HepG2 (cell line): ENCODE data around the gene SPAG6. TPM values are rescaled to one million over a fixed set of nuclear protein-coding genes. Genes with fewer than 3 reads are reported as not detected.

Experiments
- ATAC-seq: fragments of 200-7000 bp; cut with Tn5 transposase; 3 replicates; pipeline ENCODE4 v1.9.1; 2020; ENCODE audit warnings: mild to moderate bottlenecking, moderate library complexity
- BruUV-seq: library from RNA; stranded (reverse); fragments of 400-500 nt; replicated peaks from 2 replicates; lab custom pipeline; 2021; lab: Mats Ljungman, UMichigan
- CTCF ChIA-PET: fragments of 300-600 bp; formaldehyde crosslinking; extraction: SDS; loops from one replicate; lab custom pipeline; 2021; ENCODE audit warnings: low total read pairs, inconsistent platforms, low intra/inter-chr PET ratio; lab: Yijun Ruan, JAX
- POLR2A ChIA-PET: fragments of 350-600 bp; sonication (Branson Sonifier 250); formaldehyde crosslinking; loops from one replicate; lab custom pipeline; 2020; ENCODE audit warnings: antibody characterized with exemption, inconsistent platforms; lab: Yijun Ruan, JAX
- DNase-seq: peaks from one replicate; pipeline ENCODE4 v3.0.0-alpha.2; 2015; ENCODE audit warnings: low spot score
- FAIRE-seq: peaks from 3 replicates; lab custom pipeline; 2011; peaks lifted over from hg19 to GRCh38; lab: Jason Lieb, UNC
- H2AFZ ChIP-seq: one replicate; pipeline ENCODE4 v1.6.1; 2011; ENCODE audit warnings: low read length, inconsistent platforms
- H3K27ac ChIP-seq: fragments of 300-600 bp; 3 replicates; pipeline ENCODE4 v1.8.0; 2011; ENCODE audit warnings: mixed run types, mild to moderate bottlenecking, mixed read lengths, low read length, inconsistent platforms; ENCODE audit not compliant: insufficient read depth; ENCODE audit errors: extremely low read length
- H3K27me3 ChIP-seq, 2 experiments: fragments of 200-600 bp in 1 of 2; 2 replicates in 1 of 2; 3 replicates in 1 of 2; pipeline versions ENCODE4 v1.6.0 to v1.8.0; 2011; ENCODE audit warnings: low read length in 2 of 2, mild to moderate bottlenecking in 2 of 2, moderate library complexity in 2 of 2, inconsistent platforms in 1 of 2; ENCODE audit not compliant: insufficient read depth in 2 of 2, control insufficient read depth in 1 of 2
- H3K36me3 ChIP-seq, 2 experiments: fragments of 200-600 bp in 1 of 2; replicated peaks in 1 of 2; 2 replicates in 1 of 2; 3 replicates in 1 of 2; pipeline versions ENCODE4 v1.5.1 to v1.8.0; 2011; ENCODE audit warnings: low read length in 2 of 2, inconsistent platforms in 1 of 2; ENCODE audit not compliant: insufficient read depth in 2 of 2, control insufficient read depth in 1 of 2
- H3K4me1 ChIP-seq: 2 replicates; pipeline ENCODE4 v1.5.1; 2012; ENCODE audit warnings: low read length, inconsistent platforms; ENCODE audit not compliant: insufficient read depth
- H3K4me2 ChIP-seq: 2 replicates; pipeline ENCODE4 v1.6.0; 2011; ENCODE audit warnings: low read depth, low read length, inconsistent platforms
- H3K4me3 ChIP-seq, 3 experiments: fragments of 200-600 bp in 1 of 3; sonication (generic), shearing (Covaris generic) in 1 of 3; replicated peaks in 1 of 3; 2 replicates each; pipeline ENCODE4 v1.5.1; 2011 to 2016; ENCODE audit warnings: low read length in 3 of 3, inconsistent platforms in 2 of 3, low read depth in 2 of 3, mild to moderate bottlenecking in 2 of 3, control low read depth in 1 of 3, mixed read lengths in 1 of 3; ENCODE audit not compliant: insufficient read depth in 1 of 3
- H3K79me2 ChIP-seq: one replicate; pipeline ENCODE4 v1.6.1; 2011; ENCODE audit warnings: low read length, inconsistent platforms; ENCODE audit not compliant: insufficient read depth
- H3K9ac ChIP-seq: 2 replicates; pipeline ENCODE4 v1.6.0; 2011; ENCODE audit warnings: mild to moderate bottlenecking, low read depth, low read length, inconsistent platforms; ENCODE audit not compliant: insufficient read depth
- H3K9me3 ChIP-seq: 2 replicates; pipeline ENCODE4 v1.5.1; 2012; ENCODE audit warnings: mild to moderate bottlenecking, low read length
- H4K20me1 ChIP-seq: 2 replicates; pipeline ENCODE4 v1.6.0; 2011; ENCODE audit warnings: inconsistent platforms, mild to moderate bottlenecking, low read length, moderate library complexity; ENCODE audit not compliant: insufficient read depth
- ATF1 ChIP-seq: IDR thresholded peaks from 2 replicates; pipeline ENCODE4 v1.6.1; 2016; ENCODE audit warnings: mild to moderate bottlenecking, control low read depth
- CBX2 ChIP-seq, 2 experiments: fragments of 200-600 bp in 1 of 2; sonication (generic); formaldehyde crosslinking in 1 of 2; IDR thresholded peaks; 2 replicates each; pipeline versions ENCODE4 v1.7.0 to v1.8.1; 2018 to 2022; ENCODE audit warnings: low read depth in 2 of 2, low read length in 1 of 2, mild to moderate bottlenecking in 1 of 2, missing genetic modification reagents in 1 of 2
- ELF3 ChIP-seq: IDR thresholded peaks from 2 replicates; pipeline ENCODE4 v1.6.1; 2016; ENCODE audit warnings: missing genetic modification reagents, missing compliant biosample characterization
- FOXK2 ChIP-seq: fragments of 450-650 bp; IDR thresholded peaks from 2 replicates; pipeline ENCODE4 v1.6.1; 2016
- HOXD1 ChIP-seq: sonication (generic); formaldehyde crosslinking; IDR thresholded peaks from 2 replicates; pipeline ENCODE4 v1.5.0; 2020; ENCODE audit warnings: missing genetic modification reagents
- PAF1 ChIP-seq: IDR thresholded peaks from 2 replicates; pipeline ENCODE4 v1.6.1; 2016; ENCODE audit warnings: missing genetic modification reagents, missing compliant biosample characterization
- PATZ1 ChIP-seq: sonication (generic); formaldehyde crosslinking; IDR thresholded peaks from 2 replicates; pipeline ENCODE4 v1.4.0; 2020; ENCODE audit warnings: missing genetic modification reagents
- PPARG ChIP-seq: conservative IDR thresholded peaks from 2 replicates; pipeline ENCODE4 v1.6.1; 2016; ENCODE audit warnings: missing biosample characterization, missing genetic modification reagents
- SIN3B ChIP-seq: fragments of 150-350 bp; IDR thresholded peaks from 2 replicates; pipeline ENCODE4 v1.6.1; 2014; ENCODE audit warnings: low read length
- SMAD9 ChIP-seq: sonication (generic); formaldehyde crosslinking; IDR thresholded peaks from 2 replicates; pipeline ENCODE4 v1.5.1; 2020; ENCODE audit warnings: mild to moderate bottlenecking, missing genetic modification reagents
- ZBTB44 ChIP-seq: sonication (generic); formaldehyde crosslinking; IDR thresholded peaks from 2 replicates; pipeline ENCODE4 v1.4.0; 2020; ENCODE audit warnings: missing genetic modification reagents
- ZNF337 ChIP-seq: sonication (generic); formaldehyde crosslinking; IDR thresholded peaks from 2 replicates; pipeline ENCODE4 v1.5.1; 2020; ENCODE audit warnings: missing genetic modification reagents, low read depth, mild to moderate bottlenecking, borderline replicate concordance
- ZNF557 ChIP-seq: sonication (generic); formaldehyde crosslinking; IDR thresholded peaks from 2 replicates; pipeline ENCODE4 v1.4.0; 2020; ENCODE audit warnings: missing genetic modification reagents
- ZNF639 ChIP-seq: conservative IDR thresholded peaks from 2 replicates; pipeline ENCODE4 v1.6.1; 2018; ENCODE audit warnings: missing genetic modification reagents
- ZNF781 ChIP-seq: sonication (generic); formaldehyde crosslinking; IDR thresholded peaks from 2 replicates; pipeline ENCODE4 v1.5.1; 2020; ENCODE audit warnings: borderline replicate concordance, mild to moderate bottlenecking, missing genetic modification reagents; ENCODE audit errors: not compliant biosample characterization
- WGBS: methylation state at CpG from one replicate; pipeline ENCODE4 v1.1.6; 2017; ENCODE audit warnings: low lambda C conversion rate; 5-methylcytosine and 5-hydroxymethylcytosine counted together
- in situ Hi-C: cut with HindIII; loops from 2 replicates; pipeline ENCODE4 v1.10.0; 2017; ENCODE audit warnings: low pct_unique_long_range_greater_than_20kb; ENCODE audit not compliant: extremely low pct_ligation_motif_present
- intact Hi-C: fragments of 100-400 bp; cut with micrococcal nuclease; formaldehyde crosslinking; loops from one replicate; pipeline ENCODE4 v1.10.0; 2022; ENCODE audit not compliant: unreplicated experiment
- polyA plus RNA-seq, 8 experiments: library from polyadenylated mRNA; depleted of rRNA in 3 of 8; stranded (reverse) in 7 of 8; unstranded in 1 of 8; fragments of >200 nt; fragmentation: Illumina TruSeq in 4 of 8; extraction: Trizol in 4 of 8; gene quantifications; 2 replicates each; pipeline versions ENCODE4 v1.2.1 to v1.2.3, GENCODE V29; 2011 to 2016; ENCODE audit warnings: low read depth in 4 of 8, missing spikeins in 1 of 8, mixed read lengths in 1 of 8; ENCODE audit not compliant: insufficient read depth in 1 of 8
- total RNA-seq, 5 experiments: library from RNA; depleted of rRNA; stranded (reverse); fragments of >200 nt; fragmentation: Illumina TruSeq; extraction: Trizol; gene quantifications; 2 replicates each; pipeline ENCODE4 v1.2.3, GENCODE V29; 2016; ENCODE audit warnings: low read depth in 1 of 5

Gene SPAG6
- total and polyA plus RNA-seq, 2 of the 13 experiments (the other 11 are each of a cell fraction or from before 2014, with no cell fraction given) = not detected

GRCh38 chr10:22316286-22317075 is 28.8 kb upstream of the SPAG6 start, which contains the start of gene COMMD3 (continued):
- no peak for TF ChIP-seq ZNF781 (CRISPR knock-in tag)
- TF ChIP-seq ZNF639 = 0 out of 2 replicates have a peak, but pooled peaks have one; percentile 33
- no peak for TF ChIP-seq ATF1 (CRISPR knock-in tag)
- TF ChIP-seq SIN3B = no peak
- no peak for TF ChIP-seq ZNF557 (CRISPR knock-in tag)
- TF ChIP-seq ELF3 (CRISPR knock-in tag) = peak; percentile 49; the same call in 1 of the 2 replicates
- no peak for TF ChIP-seq PAF1 (CRISPR knock-in tag)
- 0 out of 2 replicates have a peak, but pooled peaks have one; percentile 15 for TF ChIP-seq ZBTB44 (CRISPR knock-in tag)

- Histone ChIP-seq H3K4me3 (peak overlapping the region; percentile 75 to 82 (median 78)), H3K27ac (peak overlapping the region; percentile 92), H2AFZ (peak overlapping the region; percentile 29), H3K27me3 (peaks cover 0 to 16% of the 10 kb centered on the region in 2 experiments; a peak in 3 of 5 replicates), H3K79me2 (peaks cover 10% of the 10 kb centered on the region), H3K4me2 (peak overlapping the region; percentile 80), H3K36me3 (no peaks in the 10 kb centered on the region), H4K20me1 (peaks cover under 1% of the 10 kb centered on the region; the same call in 1 of the 2 replicates)
- under 1% methylated on average over 9 of the region's 9 CpGs for WGBS
- POLR2A ChIA-PET = interaction anchor here (1.2 to 2.9 kb wide), 5 partner anchors 8 to 314 kb away, joined by 7 to 32 read pairs (median 15); partner anchors contain the start of gene DNAJC1
- BruUV-seq = TSS peak; percentile 56
- ATAC-seq = peak; percentile 21; the same call in 2 of the 3 replicates
- TF ChIP-seq HOXD1 (CRISPR knock-in tag) (no peak), FOXK2 (no peak), PATZ1 (no peak), SMAD9 (CRISPR knock-in tag) (no peak), PPARG (no peak), CBX2 (IDR thresholded peaks at IDR 0.05; ENCODE audit: low read depth, low read length) (0 out of 2 replicates have a peak, but pooled peaks have one; percentile 40), CBX2 (CRISPR knock-in tag; IDR thresholded peaks at IDR 0.05; ENCODE audit: low read depth) (no peak), ZNF337 (no peak)
- TF ChIP-seq, all 625 proteins: peak for 1
- Histone ChIP-seq H3K9ac (peak overlapping the region; percentile 81), H3K4me1 (peaks cover 35% of the 10 kb centered on the region), H3K9me3 (no peaks in the 10 kb centered on the region)
- CTCF ChIA-PET = no interaction called here
- FAIRE-seq (no peak), DNase-seq (no peak)
- intact Hi-C loops (loop anchor here (2.0 to 5.0 kb wide), 2 partner anchors 120 to 314 kb away; partner anchors contain the start of gene DNAJC1), in situ Hi-C loops (loop anchor here (10.0 to 25.0 kb wide), 3 partner anchors 312 to 805 kb away; partner anchors contain the start of genes DNAJC1 and PIP4K2A)
These were observed 28.3 kb upstream of the SPAG6 start for GRCh38 chr10:22317076-22317370.
